H1 (cell line): ENCODE data around the gene GATC. TPM values are rescaled to one million over a fixed set of nuclear protein-coding genes. Genes with fewer than 3 reads are reported as not detected.

ENCODE experiments used
- CTBP2 ChIP-seq: IDR thresholded peaks from 2 replicates; pipeline ENCODE4 v1.7.0; 2011; ENCODE audit warnings: borderline replicate concordance, mild to moderate bottlenecking, moderate library complexity, mixed read lengths, low read length; ENCODE audit not compliant: insufficient read depth, insufficient read length
- CTCF ChIP-seq, 3 experiments: IDR thresholded peaks; 1 replicate in 2 of 3; 2 replicates in 1 of 3; pipeline versions ENCODE4 v1.5.1 to v1.6.1; 2011; ENCODE audit warnings: low read length in 3 of 3, mild to moderate bottlenecking in 3 of 3, inconsistent platforms in 2 of 3, low read depth in 1 of 3, moderate library complexity in 1 of 3; ENCODE audit not compliant: insufficient read depth in 1 of 3; ENCODE audit errors: control extremely low read depth in 1 of 3
- EP300 ChIP-seq, 2 experiments: IDR thresholded peaks; 1 replicate in 1 of 2; 2 replicates in 1 of 2; pipeline ENCODE4 v1.6.1; 2011 to 2012; ENCODE audit warnings: low read depth in 2 of 2, low read length in 2 of 2, mild to moderate bottlenecking in 2 of 2, borderline replicate concordance in 1 of 2, inconsistent platforms in 1 of 2, moderate library complexity in 1 of 2
- FOSL1 ChIP-seq: IDR thresholded peaks from 2 replicates; pipeline ENCODE4 v1.6.1; 2011; ENCODE audit warnings: mild to moderate bottlenecking, low read depth, low read length, moderate library complexity; ENCODE audit not compliant: insufficient read depth
- KDM1A ChIP-seq: fragments of 200-600, 300-600 bp; sonication (generic); IDR thresholded peaks from 2 replicates; pipeline ENCODE4 v1.7.1; 2016; ENCODE audit warnings: mild to moderate bottlenecking, low read length, borderline replicate concordance
- TCF12 ChIP-seq: IDR thresholded peaks from 2 replicates; pipeline ENCODE4 v1.6.1; 2011; ENCODE audit warnings: low read depth, mild to moderate bottlenecking, low read length
- polyA plus RNA-seq, 7 experiments: library from polyadenylated mRNA; depleted of rRNA in 3 of 7; stranded (reverse) in 5 of 7; unstranded in 2 of 7; fragments of >200 nt in 5 of 7; fragments of 200-250 nt in 2 of 7; gene quantifications; 1 replicate in 5 of 7; 2 replicates in 1 of 7; 4 replicates in 1 of 7; pipeline versions ENCODE4 v1.2.1 to v1.2.3, GENCODE V29; 2011 to 2013; ENCODE audit warnings: missing spikeins in 2 of 7, mixed read lengths in 2 of 7
- total RNA-seq: library from RNA; stranded (reverse); fragmentation: NEBNext Ultra II Directional; extraction: Animal tissue kit (Norgen Biotek cat#: 25700); gene quantifications from 2 replicates; pipeline ENCODE4 v1.2.1, GENCODE V29; 2021

GATC gene
- total and polyA plus RNA-seq, 2 of the 8 experiments (the other 6 are each of a cell fraction or from before 2014, with no cell fraction given), result 13.2 to 30.4 TPM

- no peak for TF ChIP-seq CTCF (IDR thresholded peaks at IDR 0.05; ENCODE audit: control extremely low read depth in 1 of 3, insufficient read depth in 1 of 3, low read depth in 1 of 3, low read length in 3 of 3)
- TF ChIP-seq TCF12, result no peak
- no peak for TF ChIP-seq FOSL1
- TF ChIP-seq EP300 (IDR thresholded peaks at IDR 0.05; ENCODE audit: borderline replicate concordance in 1 of 2, low read depth in 2 of 2, low read length in 2 of 2), result no peak
- no peak for TF ChIP-seq CTBP2
- no peak for TF ChIP-seq KDM1A
Measured at GRCh38 chr12:120397824-120398540, 48.3 kb upstream of the GATC start (continued).
